GM12878 (cell line): ENCODE data around the gene ACSL4. TPM values are rescaled to one million over a fixed set of nuclear protein-coding genes. Genes with fewer than 3 reads are reported as not detected.

Source experiments
- ATAC-seq: fragments of 200-7000 bp; cut with Tn5 transposase; 3 replicates; pipeline ENCODE4 v1.9.1; 2020; ENCODE audit warnings: mild to moderate bottlenecking, moderate library complexity
- BruUV-seq: library from RNA; stranded (reverse); fragments of 400-500 nt; replicated peaks from 2 replicates; lab custom pipeline; 2021; lab: Mats Ljungman, UMichigan
- CTCF ChIA-PET: fragments of 300-600 bp; sonication (Branson Sonifier 250); formaldehyde crosslinking; extraction: SDS; loops from one replicate; lab custom pipeline; 2021; ENCODE audit warnings: inconsistent platforms; lab: Yijun Ruan, JAX
- POLR2A ChIA-PET: fragments of 350-600 bp; formaldehyde crosslinking; extraction: SDS; loops from one replicate; lab custom pipeline; 2021; ENCODE audit warnings: inconsistent platforms; lab: Charles Lee
- RAD21 ChIA-PET: fragments of 300-600 bp; sonication (Branson Sonifier 250); formaldehyde crosslinking; loops from one replicate; lab custom pipeline; 2023; ENCODE audit warnings: antibody characterized with exemption; ENCODE audit not compliant: unreplicated experiment; lab: Charles Lee
- SMC1A ChIA-PET: fragments of 300-600 bp; sonication (Branson Sonifier 250); formaldehyde crosslinking; loops from one replicate; lab custom pipeline; 2023; ENCODE audit not compliant: unreplicated experiment, uncharacterized antibody; lab: Charles Lee
- DNase-seq: peaks from one replicate; pipeline ENCODE4 v3.0.0-alpha.2; 2011; ENCODE audit warnings: low read depth, low spot score
- FAIRE-seq: peaks from 3 replicates; lab custom pipeline; 2011; peaks lifted over from hg19 to GRCh38; lab: Jason Lieb, UNC
- H2AFZ ChIP-seq: 2 replicates; pipeline ENCODE4 v1.6.0; 2011; ENCODE audit warnings: low read depth, low read length, control low read depth; ENCODE audit not compliant: control insufficient read depth
- H3K27ac ChIP-seq: 2 replicates; pipeline ENCODE4 v1.5.1; 2011; ENCODE audit warnings: control low read depth; ENCODE audit not compliant: control insufficient read depth, insufficient read depth
- H3K27me3 ChIP-seq, 2 experiments: replicated peaks in 1 of 2; 2 replicates each; pipeline versions ENCODE4 v1.6.0 to v1.6.1; 2011; ENCODE audit warnings: low read length in 1 of 2; ENCODE audit not compliant: control insufficient read depth in 2 of 2, insufficient read depth in 2 of 2
- H3K36me3 ChIP-seq, 2 experiments: 2 replicates each; pipeline ENCODE4 v1.5.1; 2011; ENCODE audit warnings: low read length in 1 of 2; ENCODE audit not compliant: control insufficient read depth in 2 of 2, insufficient read depth in 2 of 2
- H3K4me1 ChIP-seq: 2 replicates; pipeline ENCODE4 v1.6.1; 2011; ENCODE audit warnings: mild to moderate bottlenecking, low read length, moderate library complexity, mixed read lengths; ENCODE audit not compliant: control insufficient read depth, insufficient read depth
- H3K4me2 ChIP-seq: 2 replicates; pipeline ENCODE4 v1.6.0; 2011; ENCODE audit warnings: control low read depth; ENCODE audit not compliant: control insufficient read depth, insufficient read depth
- H3K4me3 ChIP-seq: fragments of 200-600 bp; sonication (generic); 2 replicates; pipeline ENCODE4 v1.5.1; 2016
- H3K79me2 ChIP-seq: 2 replicates; pipeline ENCODE4 v1.6.0; 2011; ENCODE audit warnings: low read length; ENCODE audit not compliant: control insufficient read depth, insufficient read depth
- H3K9ac ChIP-seq: 2 replicates; pipeline ENCODE4 v1.8.0; 2011; ENCODE audit warnings: low read length, control low read depth, mixed read lengths; ENCODE audit not compliant: control insufficient read depth, insufficient read depth
- H3K9me3 ChIP-seq: replicated peaks from 3 replicates; pipeline ENCODE4 v1.5.1; 2011; ENCODE audit warnings: mild to moderate bottlenecking, low read length; ENCODE audit not compliant: control insufficient read depth, insufficient read depth
- H4K20me1 ChIP-seq: 2 replicates; pipeline ENCODE4 v1.6.0; 2011; ENCODE audit not compliant: control insufficient read depth, insufficient read depth
- ASH2L ChIP-seq: fragments of 300-600, 200-600 bp; sonication (generic); IDR thresholded peaks from 2 replicates; pipeline ENCODE4 v1.6.1; 2017; ENCODE audit warnings: low read depth, mild to moderate bottlenecking, borderline replicate concordance
- CHD4 ChIP-seq: fragments of 200-600 bp; sonication (generic); IDR thresholded peaks from 2 replicates; pipeline ENCODE4 v1.6.1; 2016; ENCODE audit warnings: mild to moderate bottlenecking
- GABPA ChIP-seq: IDR thresholded peaks from 2 replicates; pipeline ENCODE4 v1.6.1; 2014; ENCODE audit warnings: antibody characterized with exemption, low read depth, mild to moderate bottlenecking, inconsistent platforms
- HDAC2 ChIP-seq: fragments of 200-600 bp; sonication (generic); IDR thresholded peaks from 2 replicates; pipeline ENCODE4 v1.6.1; 2017
- MEF2A ChIP-seq: IDR thresholded peaks from 2 replicates; pipeline ENCODE4 v1.6.1; 2011; ENCODE audit warnings: low read depth, mild to moderate bottlenecking, low read length, moderate library complexity; ENCODE audit not compliant: insufficient read depth
- NFXL1 ChIP-seq: fragments of 450-650 bp; IDR thresholded peaks from 2 replicates; pipeline ENCODE4 v1.6.1; 2017; ENCODE audit warnings: antibody characterized with exemption, mild to moderate bottlenecking, borderline replicate concordance
- NRF1 ChIP-seq: conservative IDR thresholded peaks from 2 replicates; pipeline ENCODE4 v1.6.1; 2011; ENCODE audit warnings: mild to moderate bottlenecking, low read depth, low read length, improper control_type of control experiment
- RFX5 ChIP-seq: IDR thresholded peaks from 2 replicates; pipeline ENCODE4 v1.6.1; 2011; ENCODE audit warnings: low read depth, low read length, improper control_type of control experiment
- SP1 ChIP-seq: IDR thresholded peaks from one replicate; pipeline ENCODE4 v1.6.1; 2011; ENCODE audit warnings: low read depth, low read length
- STAT1 ChIP-seq: fragments of 450-650 bp; conservative IDR thresholded peaks from 2 replicates; pipeline ENCODE4 v1.6.1; 2014; ENCODE audit warnings: antibody characterized with exemption, mild to moderate bottlenecking
- SUZ12 ChIP-seq: fragments of 200-600 bp; sonication (generic); IDR thresholded peaks from one replicate; pipeline ENCODE4 v1.6.1; 2018; ENCODE audit warnings: antibody characterized with exemption, mild to moderate bottlenecking; ENCODE audit not compliant: unreplicated experiment
- TCF12 ChIP-seq: IDR thresholded peaks from 2 replicates; pipeline ENCODE4 v1.6.1; 2011; ENCODE audit warnings: low read depth, mild to moderate bottlenecking, low read length
- ZNF622 ChIP-seq: fragments of 450-650 bp; IDR thresholded peaks from 2 replicates; pipeline ENCODE4 v1.6.1; 2017; ENCODE audit warnings: mild to moderate bottlenecking, inconsistent platforms
- WGBS: methylation state at CpG from one replicate; pipeline ENCODE4 v1.1.6; 2016; ENCODE audit warnings: low lambda C conversion rate; ENCODE audit not compliant: insufficient replicate concordance, insufficient coverage; ENCODE audit errors: missing lambda C conversion rate; 5-methylcytosine and 5-hydroxymethylcytosine counted together
- in situ Hi-C: fragments of 300-500 bp; cut with MboI; formaldehyde crosslinking; loops from 9 replicates; pipeline ENCODE4 v1.14.3; 2018; ENCODE audit warnings: mixed read lengths
- intact Hi-C: fragments of 100-400 bp; cut with micrococcal nuclease; formaldehyde crosslinking; loops from one replicate; pipeline ENCODE4 v1.14.2; 2022; ENCODE audit not compliant: unreplicated experiment
- polyA plus RNA-seq, 11 experiments: library from polyadenylated mRNA; depleted of rRNA in 4 of 11; unstranded in 6 of 11; stranded (reverse) in 5 of 11; fragments of >200 nt; fragmentation: Nextera tagmentation in 4 of 11; fragmentation: Illumina TruSeq in 1 of 11; extraction: Ambion mirVana in 4 of 11; extraction: Trizol in 1 of 11; gene quantifications; 1 replicate in 1 of 11; 2 replicates in 10 of 11; pipeline versions ENCODE4 v1.2.1 to v1.2.3, GENCODE V29; 2011 to 2016; ENCODE audit warnings: inconsistent platforms in 2 of 11, missing spikeins in 2 of 11, low read depth in 1 of 11
- total RNA-seq, 4 experiments: library from RNA; depleted of rRNA in 3 of 4; stranded (reverse); fragments of >200 nt in 3 of 4; fragmentation: Illumina TruSeq in 1 of 4; extraction: Trizol in 1 of 4; gene quantifications; 2 replicates each; pipeline versions ENCODE4 v1.2.1 to v1.2.3, GENCODE V29; 2013 to 2021
- TF ChIP-seq, protein P1 (sequence below): fragments of 450-650 bp; IDR thresholded peaks from 2 replicates; pipeline ENCODE4 v1.6.1; 2017; ENCODE audit warnings: mild to moderate bottlenecking
- TF ChIP-seq, protein P2 (sequence below): fragments of 450-650 bp; IDR thresholded peaks from 2 replicates; pipeline ENCODE4 v1.6.1; 2018; ENCODE audit warnings: borderline replicate concordance, mild to moderate bottlenecking; ENCODE audit not compliant: partially characterized antibody
- TF ChIP-seq, protein P3 (sequence below): fragments of 450-650 bp; IDR thresholded peaks from 2 replicates; pipeline ENCODE4 v1.6.1; 2017; ENCODE audit warnings: mild to moderate bottlenecking, low read depth, inconsistent platforms; ENCODE audit not compliant: poor library complexity, severe bottlenecking
- TF ChIP-seq, protein P4 (sequence below): IDR thresholded peaks from 2 replicates; pipeline ENCODE4 v1.6.1; 2011; ENCODE audit warnings: mild to moderate bottlenecking, low read depth, low read length, moderate library complexity; ENCODE audit not compliant: insufficient replicate concordance

ACSL4 gene
- total and polyA plus RNA-seq, 10 of the 15 experiments (the other 5 are each of a cell fraction or from before 2014, with no cell fraction given), result 20.7 to 66.6 (median 45.4) TPM

DNA sequence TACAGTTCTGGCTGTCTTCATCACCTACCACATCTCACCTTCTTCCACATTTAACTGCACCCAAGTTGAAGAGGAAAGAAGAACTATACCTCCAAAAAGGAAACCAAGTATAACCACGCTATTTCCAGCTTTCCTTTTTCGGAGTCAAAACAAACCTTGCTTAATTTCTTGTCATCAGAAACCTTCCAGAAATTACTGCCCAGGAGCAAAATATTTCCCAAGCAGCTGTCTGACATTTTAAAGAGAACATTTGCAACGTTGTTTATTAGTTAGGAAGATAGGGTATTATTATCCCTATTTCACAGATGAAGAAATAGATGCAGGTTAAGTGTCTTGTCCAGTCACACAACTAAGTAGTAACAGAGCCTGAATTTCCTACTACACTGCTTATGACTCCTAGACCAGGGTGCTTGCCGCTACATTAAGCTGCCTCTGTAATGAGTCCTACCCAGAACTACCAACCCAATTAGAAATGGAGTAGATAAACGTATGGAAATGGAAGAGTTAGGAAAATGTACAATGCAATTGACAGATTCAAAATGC lies 2.2 kb upstream of the ACSL4 start:
- H2AFZ ChIP-seq, result no peak overlapping the region
- ChIA-PET CTCF (interaction anchor here (0.9 to 5.0 kb wide), 5 partner anchors 16 to 156 kb away, joined by 3 to 16 read pairs (median 13); no protein-coding TSS in a partner anchor), POLR2A (interaction anchor here (1.4 to 1.7 kb wide), 3 partner anchors 108 to 120 kb away, joined by 3 to 5 read pairs (median 4); no protein-coding TSS in a partner anchor), SMC1A (interaction anchor here (0.6 to 3.5 kb wide), 15 partner anchors 9 to 122 kb away, joined by 3 to 13 read pairs (median 5); no protein-coding TSS in a partner anchor), RAD21 (interaction anchor here (1.4 to 5.3 kb wide), 7 partner anchors 21 to 122 kb away, joined by 4 to 31 read pairs (median 16); no protein-coding TSS in a partner anchor)
- no peaks in the 10 kb centered on the region for H3K4me1 ChIP-seq
- no peak overlapping the region for H3K9ac ChIP-seq
- no peaks in the 10 kb centered on the region for H3K36me3 ChIP-seq
- in situ Hi-C loops (no loop called here), intact Hi-C loops (no loop called here)
- no peak overlapping the region for H3K27ac ChIP-seq
- H3K27me3 ChIP-seq, result no peaks in the 10 kb centered on the region
- H3K9me3 ChIP-seq, result no peaks in the 10 kb centered on the region
- ATAC-seq (no peak), DNase-seq (no peak), FAIRE-seq (no peak)
- peaks cover 25% of the 10 kb centered on the region for H3K79me2 ChIP-seq
- no peak overlapping the region for H3K4me3 ChIP-seq
- no peaks in the 10 kb centered on the region for H4K20me1 ChIP-seq
- WGBS, result 24% methylated on average over 5 of the region's 5 CpGs
- TF ChIP-seq MEF2A, result no peak
- TF ChIP-seq NFXL1, result no peak
- TF ChIP-seq, protein P1, sequence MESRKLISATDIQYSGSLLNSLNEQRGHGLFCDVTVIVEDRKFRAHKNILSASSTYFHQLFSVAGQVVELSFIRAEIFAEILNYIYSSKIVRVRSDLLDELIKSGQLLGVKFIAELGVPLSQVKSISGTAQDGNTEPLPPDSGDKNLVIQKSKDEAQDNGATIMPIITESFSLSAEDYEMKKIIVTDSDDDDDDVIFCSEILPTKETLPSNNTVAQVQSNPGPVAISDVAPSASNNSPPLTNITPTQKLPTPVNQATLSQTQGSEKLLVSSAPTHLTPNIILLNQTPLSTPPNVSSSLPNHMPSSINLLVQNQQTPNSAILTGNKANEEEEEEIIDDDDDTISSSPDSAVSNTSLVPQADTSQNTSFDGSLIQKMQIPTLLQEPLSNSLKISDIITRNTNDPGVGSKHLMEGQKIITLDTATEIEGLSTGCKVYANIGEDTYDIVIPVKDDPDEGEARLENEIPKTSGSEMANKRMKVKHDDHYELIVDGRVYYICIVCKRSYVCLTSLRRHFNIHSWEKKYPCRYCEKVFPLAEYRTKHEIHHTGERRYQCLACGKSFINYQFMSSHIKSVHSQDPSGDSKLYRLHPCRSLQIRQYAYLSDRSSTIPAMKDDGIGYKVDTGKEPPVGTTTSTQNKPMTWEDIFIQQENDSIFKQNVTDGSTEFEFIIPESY, result no peak
- TF ChIP-seq CHD4, result no peak
- no peak for TF ChIP-seq TCF12
- TF ChIP-seq, protein P2, sequence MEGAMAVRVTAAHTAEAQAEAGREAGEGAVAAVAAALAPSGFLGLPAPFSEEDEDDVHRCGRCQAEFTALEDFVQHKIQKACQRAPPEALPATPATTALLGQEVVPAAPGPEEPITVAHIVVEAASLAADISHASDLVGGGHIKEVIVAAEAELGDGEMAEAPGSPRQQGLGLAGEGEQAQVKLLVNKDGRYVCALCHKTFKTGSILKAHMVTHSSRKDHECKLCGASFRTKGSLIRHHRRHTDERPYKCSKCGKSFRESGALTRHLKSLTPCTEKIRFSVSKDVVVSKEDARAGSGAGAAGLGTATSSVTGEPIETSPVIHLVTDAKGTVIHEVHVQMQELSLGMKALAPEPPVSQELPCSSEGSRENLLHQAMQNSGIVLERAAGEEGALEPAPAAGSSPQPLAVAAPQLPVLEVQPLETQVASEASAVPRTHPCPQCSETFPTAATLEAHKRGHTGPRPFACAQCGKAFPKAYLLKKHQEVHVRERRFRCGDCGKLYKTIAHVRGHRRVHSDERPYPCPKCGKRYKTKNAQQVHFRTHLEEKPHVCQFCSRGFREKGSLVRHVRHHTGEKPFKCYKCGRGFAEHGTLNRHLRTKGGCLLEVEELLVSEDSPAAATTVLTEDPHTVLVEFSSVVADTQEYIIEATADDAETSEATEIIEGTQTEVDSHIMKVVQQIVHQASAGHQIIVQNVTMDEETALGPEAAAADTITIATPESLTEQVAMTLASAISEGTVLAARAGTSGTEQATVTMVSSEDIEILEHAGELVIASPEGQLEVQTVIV, result no peak
- TF ChIP-seq, protein P3, sequence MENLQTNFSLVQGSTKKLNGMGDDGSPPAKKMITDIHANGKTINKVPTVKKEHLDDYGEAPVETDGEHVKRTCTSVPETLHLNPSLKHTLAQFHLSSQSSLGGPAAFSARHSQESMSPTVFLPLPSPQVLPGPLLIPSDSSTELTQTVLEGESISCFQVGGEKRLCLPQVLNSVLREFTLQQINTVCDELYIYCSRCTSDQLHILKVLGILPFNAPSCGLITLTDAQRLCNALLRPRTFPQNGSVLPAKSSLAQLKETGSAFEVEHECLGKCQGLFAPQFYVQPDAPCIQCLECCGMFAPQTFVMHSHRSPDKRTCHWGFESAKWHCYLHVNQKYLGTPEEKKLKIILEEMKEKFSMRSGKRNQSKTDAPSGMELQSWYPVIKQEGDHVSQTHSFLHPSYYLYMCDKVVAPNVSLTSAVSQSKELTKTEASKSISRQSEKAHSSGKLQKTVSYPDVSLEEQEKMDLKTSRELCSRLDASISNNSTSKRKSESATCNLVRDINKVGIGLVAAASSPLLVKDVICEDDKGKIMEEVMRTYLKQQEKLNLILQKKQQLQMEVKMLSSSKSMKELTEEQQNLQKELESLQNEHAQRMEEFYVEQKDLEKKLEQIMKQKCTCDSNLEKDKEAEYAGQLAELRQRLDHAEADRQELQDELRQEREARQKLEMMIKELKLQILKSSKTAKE, result no peak
- TF ChIP-seq SP1, result no peak
- TF ChIP-seq GABPA, result no peak
- no peak for TF ChIP-seq HDAC2
- no peak for TF ChIP-seq ZNF622
- TF ChIP-seq, protein P4, sequence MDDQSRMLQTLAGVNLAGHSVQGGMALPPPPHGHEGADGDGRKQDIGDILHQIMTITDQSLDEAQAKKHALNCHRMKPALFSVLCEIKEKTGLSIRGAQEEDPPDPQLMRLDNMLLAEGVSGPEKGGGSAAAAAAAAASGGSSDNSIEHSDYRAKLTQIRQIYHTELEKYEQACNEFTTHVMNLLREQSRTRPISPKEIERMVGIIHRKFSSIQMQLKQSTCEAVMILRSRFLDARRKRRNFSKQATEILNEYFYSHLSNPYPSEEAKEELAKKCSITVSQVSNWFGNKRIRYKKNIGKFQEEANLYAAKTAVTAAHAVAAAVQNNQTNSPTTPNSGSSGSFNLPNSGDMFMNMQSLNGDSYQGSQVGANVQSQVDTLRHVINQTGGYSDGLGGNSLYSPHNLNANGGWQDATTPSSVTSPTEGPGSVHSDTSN, result no peak
- no peak for TF ChIP-seq RFX5
- TF ChIP-seq STAT1, result no peak
- no peak for TF ChIP-seq SUZ12
- no peak for TF ChIP-seq ASH2L
- no peak for TF ChIP-seq NRF1
- H3K4me2 ChIP-seq, result no peak overlapping the region
- BruUV-seq, result no TSS peak
